GM15510 (cell line): ENCODE measurements around the gene TPSG1.

ENCODE experiments used
- POLR2A ChIP-seq: IDR thresholded peaks from 3 replicates; pipeline ENCODE4 v1.6.1; 2011; ENCODE audit warnings: borderline replicate concordance; ENCODE audit not compliant: insufficient read length; ENCODE audit errors: extremely low read depth

TPSG1 gene

DNA sequence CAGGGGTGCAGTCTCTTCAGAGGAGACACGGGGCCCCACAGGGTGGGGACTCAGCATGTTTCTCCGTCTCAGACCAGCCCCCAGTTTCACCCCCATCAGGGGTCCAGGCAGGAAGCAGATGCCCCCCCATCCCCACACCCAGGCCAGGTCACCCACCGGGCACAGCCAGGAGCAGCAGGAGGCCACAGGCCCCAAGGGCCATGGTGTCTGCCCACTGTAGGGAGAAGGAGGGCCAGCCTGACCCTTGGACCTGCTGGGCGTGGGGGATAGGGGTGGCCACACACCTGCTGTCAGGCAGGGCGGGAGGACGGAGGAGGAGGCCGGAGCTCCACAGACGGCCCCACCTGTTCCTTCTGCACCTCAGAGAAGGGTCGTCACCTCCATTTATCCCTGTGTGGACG lies at the start of gene TPSG1:
Gene TPSG1 (minus strand): TSS at position 218 of the 401 bp plus-strand sequence. CDS start 16 bp downstream, at position 202.
- TF ChIP-seq POLR2A: no peak

DNA sequence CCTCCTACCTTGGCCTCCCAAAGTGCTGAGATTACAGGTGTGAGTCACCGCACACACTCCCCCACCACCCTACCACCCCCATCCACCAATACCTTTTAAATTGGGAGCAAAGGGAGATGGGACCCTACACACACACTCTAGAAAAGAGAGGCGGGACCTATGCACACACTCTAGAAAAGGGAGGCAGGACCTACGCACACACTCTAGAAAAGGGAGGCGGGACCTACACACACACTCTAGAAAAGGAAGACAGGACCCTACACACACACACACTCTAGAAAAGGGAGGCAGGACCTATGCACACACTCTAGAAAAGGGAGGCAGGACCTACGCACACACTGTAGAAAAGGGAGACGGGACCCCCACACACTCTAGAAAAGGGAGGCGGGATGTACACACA lies 49.7 kb upstream of the TPSG1 start:
- no peak for TF ChIP-seq POLR2A

DNA sequence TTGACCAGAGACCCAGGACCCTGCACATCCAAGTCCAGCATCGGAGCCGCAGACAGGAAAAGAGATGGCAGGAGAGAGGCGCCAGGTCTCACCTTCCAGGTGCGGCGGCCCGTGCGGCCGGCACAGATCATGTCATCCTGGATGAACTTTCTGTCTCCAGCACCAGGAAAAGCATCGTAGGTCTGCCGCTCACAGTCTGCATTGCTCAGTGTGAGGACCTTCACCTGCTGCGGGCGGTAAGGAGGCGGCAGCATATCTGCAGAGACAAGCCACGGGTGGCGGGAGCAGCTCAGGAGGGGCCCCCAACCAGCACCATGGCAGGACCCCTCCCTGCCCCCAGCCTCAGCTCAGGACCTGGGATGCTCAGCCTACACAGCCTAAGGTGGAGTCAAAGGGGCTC lies 48.7 kb upstream of the TPSG1 start:
- no peak for TF ChIP-seq POLR2A

DNA sequence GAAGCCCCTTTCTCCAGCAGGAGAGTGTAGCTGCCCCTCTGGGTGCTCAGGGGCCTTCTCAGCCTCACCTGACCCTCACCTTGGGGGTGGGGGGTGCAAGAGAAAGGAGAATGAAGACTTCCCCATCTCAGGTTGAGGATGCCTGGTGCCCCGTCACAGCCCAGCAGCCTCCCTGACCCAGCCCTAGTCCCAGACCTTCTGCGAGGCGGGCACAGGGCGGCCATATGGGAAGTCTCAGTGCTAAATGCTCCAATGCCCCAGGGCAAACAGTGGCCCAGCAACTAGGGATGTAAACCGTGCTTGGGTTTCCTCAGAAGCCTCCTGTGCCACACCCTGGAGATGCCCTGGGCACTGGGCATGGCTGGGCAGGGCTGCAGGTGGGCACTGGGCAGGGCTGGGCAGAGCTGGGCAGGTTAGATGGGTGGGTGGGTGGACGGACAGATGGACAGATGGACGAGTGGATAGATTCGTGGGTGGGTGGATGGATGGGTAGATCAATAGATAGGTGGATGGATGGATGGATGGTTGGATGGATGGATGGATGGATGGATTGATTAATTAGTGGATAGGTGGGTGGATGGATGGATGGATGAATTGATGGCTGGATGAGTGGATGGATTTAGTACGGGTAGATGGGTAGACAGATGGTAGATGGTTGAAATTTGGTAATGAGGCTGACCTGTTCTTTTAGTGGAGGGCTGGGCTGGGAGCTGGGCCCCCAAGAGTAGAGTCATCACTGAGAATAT lies 47.6 kb upstream of the TPSG1 start:
- no peak for TF ChIP-seq POLR2A

DNA sequence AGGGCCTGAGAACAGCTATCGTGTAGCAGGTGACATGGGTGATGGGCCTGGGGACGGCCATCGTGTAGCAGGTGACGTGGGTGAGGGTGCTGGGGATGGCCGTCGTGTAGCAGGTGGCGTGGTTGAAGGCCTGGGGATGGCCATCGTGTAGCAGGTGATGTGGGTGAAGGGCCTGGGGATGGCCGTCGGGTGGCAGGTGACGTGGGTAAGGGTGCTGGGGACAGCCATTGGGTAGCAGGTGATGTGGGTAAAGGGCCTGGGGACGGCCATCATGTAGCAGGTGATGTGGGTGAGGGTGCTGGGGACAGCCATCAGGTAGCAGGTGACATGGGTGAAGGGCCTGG lies 46.3 kb upstream of the TPSG1 start:
- no peak for TF ChIP-seq POLR2A

DNA sequence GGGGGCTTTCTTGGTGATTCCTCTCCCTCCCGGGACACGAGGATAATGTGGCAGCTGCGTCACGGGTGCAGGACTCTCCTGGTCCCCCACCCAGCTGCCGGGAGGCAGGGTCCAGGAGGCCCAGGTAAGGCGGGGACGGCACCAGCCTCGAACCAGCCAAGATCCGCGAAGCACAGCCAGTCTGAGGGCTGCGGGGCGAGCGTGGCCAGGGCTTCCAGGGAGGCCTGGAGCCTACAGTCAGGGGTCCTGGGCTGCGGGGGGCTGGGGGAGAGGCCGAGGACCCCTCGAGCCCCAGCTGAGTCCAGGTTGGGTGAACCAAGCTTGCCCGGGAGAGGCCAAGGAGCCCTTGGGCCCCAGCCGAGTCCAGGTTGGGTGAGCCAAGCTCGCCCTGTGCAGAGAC lies 40.8 kb upstream of the TPSG1 start:
- TF ChIP-seq POLR2A: no peak

GRCh38 chr16:1265090-1265630 lies 40.1 kb upstream of the TPSG1 start:
- TF ChIP-seq POLR2A: no peak

- no peak for TF ChIP-seq POLR2A
Observed at GRCh38 chr16:1264345-1265089, 39.4 kb upstream of the TPSG1 start.

DNA sequence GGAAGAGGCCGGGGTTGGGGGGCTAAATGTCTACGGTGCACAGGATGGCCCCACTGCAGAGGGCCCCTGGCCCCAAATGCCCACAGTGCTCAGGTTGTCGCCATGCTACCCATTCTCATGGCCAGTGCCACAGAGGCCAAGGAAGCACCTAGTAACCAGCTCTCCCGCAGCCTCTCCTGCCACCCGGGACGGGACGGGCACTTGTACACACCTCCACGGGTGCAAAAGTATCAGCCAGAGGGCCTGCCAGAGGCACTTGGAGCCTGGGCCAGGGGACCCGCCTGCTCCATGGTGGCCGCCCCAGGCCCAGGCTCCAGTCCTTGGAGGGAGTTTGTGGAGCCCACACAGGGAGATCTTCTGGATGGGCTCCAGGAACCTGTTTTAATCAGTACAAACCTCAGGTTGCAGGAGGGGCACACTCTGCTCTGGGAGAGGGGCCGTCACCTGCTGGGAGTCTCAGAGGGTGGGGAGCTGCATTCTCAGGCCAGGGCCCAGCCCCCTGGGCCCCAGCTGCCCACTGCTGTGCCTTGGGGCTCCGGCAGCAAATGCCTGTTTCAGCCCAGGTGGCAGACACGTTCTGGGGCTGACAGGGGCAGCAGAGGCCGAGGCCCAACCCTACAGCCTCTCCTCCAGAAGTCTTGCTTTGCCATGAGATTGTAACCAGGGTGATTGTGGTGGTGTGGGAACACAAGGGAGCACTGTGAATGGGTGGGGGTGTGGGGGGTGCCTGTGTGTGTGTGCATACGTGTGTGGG lies 38.7 kb upstream of the TPSG1 start:
- TF ChIP-seq POLR2A: no peak

GRCh38 chr16:1262846-1263221 lies 37.8 kb upstream of the TPSG1 start:
- no peak for TF ChIP-seq POLR2A

- no peak for TF ChIP-seq POLR2A
Observed at GRCh38 chr16:1262210-1262845, 37.3 kb upstream of the TPSG1 start.

GRCh38 chr16:1261131-1261892 lies 36.2 kb upstream of the TPSG1 start:
- no peak for TF ChIP-seq POLR2A

GRCh38 chr16:1260101-1260680 lies 35.1 kb upstream of the TPSG1 start:
- no peak for TF ChIP-seq POLR2A

DNA sequence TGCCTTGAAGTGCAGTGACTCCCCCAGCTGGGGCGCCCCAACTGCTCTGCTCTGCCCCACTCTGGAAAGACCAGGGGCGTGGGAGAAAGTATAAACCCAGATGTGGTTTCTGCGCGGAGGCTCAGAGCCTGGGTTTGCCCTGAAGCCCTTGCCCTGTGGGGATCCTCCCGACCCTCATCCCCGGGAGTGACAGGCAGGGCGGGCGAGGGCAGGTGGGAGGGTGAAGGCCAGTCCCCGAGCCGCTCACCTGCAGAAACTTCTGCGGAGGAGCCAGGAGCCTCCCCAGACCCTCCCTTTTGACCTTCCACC lies 34.6 kb upstream of the TPSG1 start:
- no peak for TF ChIP-seq POLR2A
